Heart right ventricle (tissue), 16 donors: ENCODE data around the gene GPRIN2. TPM values are rescaled to one million over a fixed set of nuclear protein-coding genes. Genes with fewer than 3 reads are reported as not detected.

ENCODE experiments used
- ATAC-seq, 8 donors: fragments of 200-7000 bp; cut with Tn5 transposase; one replicate each; pipeline ENCODE4 v1.9.1; 2020; ENCODE audit warnings: mild to moderate bottlenecking in 8 of 8, moderate library complexity in 8 of 8, moderate number of reproducible peaks in 1 of 8
- DNase-seq, 2 donors: peaks; one replicate each; pipeline ENCODE4 v3.0.0-alpha.2; 2020
- H3K27ac ChIP-seq, 10 donors: fragments of 200-600 bp; sonication (generic) in 2 of 10; one replicate each; pipeline versions ENCODE4 v1.5.0 to v1.8.0; 2020 to 2022; ENCODE audit warnings: mild to moderate bottlenecking in 3 of 10
- H3K27me3 ChIP-seq, 7 donors: fragments of 200-600 bp; one replicate each; pipeline ENCODE4 v1.8.0; 2021 to 2022; ENCODE audit warnings: mild to moderate bottlenecking in 2 of 7
- H3K36me3 ChIP-seq, 9 donors: fragments of 200-600 bp; sonication (generic) in 1 of 9; one replicate each; pipeline versions ENCODE4 v1.5.0 to v1.8.0; 2020 to 2022; ENCODE audit warnings: mild to moderate bottlenecking in 2 of 9
- H3K4me1 ChIP-seq, 9 donors: fragments of 200-600 bp; sonication (generic) in 1 of 9; one replicate each; pipeline versions ENCODE4 v1.5.0 to v1.8.0; 2020 to 2022; ENCODE audit warnings: mild to moderate bottlenecking in 4 of 9
- H3K4me3 ChIP-seq, 10 donors: fragments of 200-600 bp; sonication (generic) in 2 of 10; one replicate each; pipeline versions ENCODE4 v1.5.0 to v1.8.0; 2020 to 2022; ENCODE audit warnings: mild to moderate bottlenecking in 7 of 10, moderate library complexity in 2 of 10
- H3K9me3 ChIP-seq, 11 donors: fragments of 200-600 bp in 10 of 11; sonication (generic) in 2 of 11; one replicate each; pipeline versions ENCODE4 v1.5.0 to v1.8.0; 2013 to 2022; ENCODE audit warnings: mild to moderate bottlenecking in 2 of 11, control low read depth in 1 of 11, moderate library complexity in 1 of 11
- WGBS, 2 donors: extraction: QIAGEN DNeasy Blood & Tissue Kit; methylation state at CpG; one replicate each; pipeline ENCODE4 v1.1.7; 2013; ENCODE audit warnings: inconsistent platforms in 1 of 2; 5-methylcytosine and 5-hydroxymethylcytosine counted together
- intact Hi-C, 10 donors: fragments of 100-400 bp; cut with DNase I; formaldehyde crosslinking; loops; one replicate each; pipeline versions ENCODE4 v1.11.1 to v1.14.2; 2022
- polyA plus RNA-seq, 2 donors: library from polyadenylated mRNA; stranded (reverse); fragments of 200-250 nt; gene quantifications; one replicate each; pipeline ENCODE4 v1.2.3, GENCODE V29; 2013
- total RNA-seq, 10 donors: library from RNA; stranded (reverse); fragmentation: NEBNext Ultra II Directional in 3 of 10; extraction: Animal tissue kit (Norgen Biotek cat#: 25700) in 3 of 10; gene quantifications; one replicate each; pipeline versions ENCODE4 v1.2.1 to v1.2.4, GENCODE V29; 2021 to 2023
- TF ChIP-seq, protein P1 (sequence below), 9 donors: fragments of 200-600 bp; sonication (generic) in 2 of 9; IDR thresholded peaks; one replicate each; pipeline versions ENCODE4 v1.5.0 to v1.8.0; 2021 to 2022; ENCODE audit warnings: antibody characterized with exemption in 9 of 9, mild to moderate bottlenecking in 5 of 9, moderate library complexity in 1 of 9
- donor health status: Arrhythmogenic right ventricular cardiomyopathy.
- donor health status: ischemic (EF 13 %, LVEDD 7.1; RV severe dilation, severe dysfunction).
- donor health status: healthy with polysubstance abuse.
- donor health status: DM: no; HTN: yes; CAD: no.
- donor health status: DM: no; HTN: no; CAD: no.
- donor health status: ischemic (EF 25% LVEDD 6.9; RV normal size, moderate dysfunction).
- donor health status: ischemic (EF 25% LVEDD 5.7; RV mildly dilated, moderate dysfunction).
- donor health status: healthy.
- donor health status: DM: yes; HTN: yes; CAD: no.
- donor health status: Ischemic cardiomyopathy.
- donor health status: ischemic (EF 35%, LVEDD 5.7; RV mildly dilated, moderate dysfunction).
- donor health status: nonischemic (EF 11% LVEDD 7.7; RV severe dilation, severe dysfunction).
- donor health status: DM: yes; HTN: yes; CAD: no.
- donor health status: PGD.
- donor health status: ischemic (EF 29% LVEDD 5.4; RV normal size, mild dysfunction).
- donor health status: nonischemic (EF 23%, LVEDD 6.1; RV moderate dilation, normal function).

Gene GPRIN2
- total and polyA plus RNA-seq, 12 donors = 0.13 TPM; not detected in 11

- DNase-seq = no peak
- WGBS, 2 donors = 91 to 96% methylated on average over 8 of the region's 8 CpGs
- TF ChIP-seq, protein P1, sequence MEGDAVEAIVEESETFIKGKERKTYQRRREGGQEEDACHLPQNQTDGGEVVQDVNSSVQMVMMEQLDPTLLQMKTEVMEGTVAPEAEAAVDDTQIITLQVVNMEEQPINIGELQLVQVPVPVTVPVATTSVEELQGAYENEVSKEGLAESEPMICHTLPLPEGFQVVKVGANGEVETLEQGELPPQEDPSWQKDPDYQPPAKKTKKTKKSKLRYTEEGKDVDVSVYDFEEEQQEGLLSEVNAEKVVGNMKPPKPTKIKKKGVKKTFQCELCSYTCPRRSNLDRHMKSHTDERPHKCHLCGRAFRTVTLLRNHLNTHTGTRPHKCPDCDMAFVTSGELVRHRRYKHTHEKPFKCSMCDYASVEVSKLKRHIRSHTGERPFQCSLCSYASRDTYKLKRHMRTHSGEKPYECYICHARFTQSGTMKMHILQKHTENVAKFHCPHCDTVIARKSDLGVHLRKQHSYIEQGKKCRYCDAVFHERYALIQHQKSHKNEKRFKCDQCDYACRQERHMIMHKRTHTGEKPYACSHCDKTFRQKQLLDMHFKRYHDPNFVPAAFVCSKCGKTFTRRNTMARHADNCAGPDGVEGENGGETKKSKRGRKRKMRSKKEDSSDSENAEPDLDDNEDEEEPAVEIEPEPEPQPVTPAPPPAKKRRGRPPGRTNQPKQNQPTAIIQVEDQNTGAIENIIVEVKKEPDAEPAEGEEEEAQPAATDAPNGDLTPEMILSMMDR (IDR thresholded peaks at IDR 0.05) = no peak
- no peak for ATAC-seq
- no peak overlapping the region for H3K27ac ChIP-seq
- peaks cover 0 to 80% (median 59%) of the 10 kb centered on the region in 7 donors for H3K27me3 ChIP-seq
- intact Hi-C loops = no loop called here
- no peak overlapping the region for H3K4me3 ChIP-seq
- H3K9me3 ChIP-seq = no peaks in the 10 kb centered on the region
- H3K36me3 ChIP-seq = no peaks in the 10 kb centered on the region
- peaks cover 0 to 8% (median 4%) of the 10 kb centered on the region in 9 donors for H3K4me1 ChIP-seq
These were observed 15.9 kb downstream of the GPRIN2 start for GRCh38 chr10:46540412-46541016.

DNA sequence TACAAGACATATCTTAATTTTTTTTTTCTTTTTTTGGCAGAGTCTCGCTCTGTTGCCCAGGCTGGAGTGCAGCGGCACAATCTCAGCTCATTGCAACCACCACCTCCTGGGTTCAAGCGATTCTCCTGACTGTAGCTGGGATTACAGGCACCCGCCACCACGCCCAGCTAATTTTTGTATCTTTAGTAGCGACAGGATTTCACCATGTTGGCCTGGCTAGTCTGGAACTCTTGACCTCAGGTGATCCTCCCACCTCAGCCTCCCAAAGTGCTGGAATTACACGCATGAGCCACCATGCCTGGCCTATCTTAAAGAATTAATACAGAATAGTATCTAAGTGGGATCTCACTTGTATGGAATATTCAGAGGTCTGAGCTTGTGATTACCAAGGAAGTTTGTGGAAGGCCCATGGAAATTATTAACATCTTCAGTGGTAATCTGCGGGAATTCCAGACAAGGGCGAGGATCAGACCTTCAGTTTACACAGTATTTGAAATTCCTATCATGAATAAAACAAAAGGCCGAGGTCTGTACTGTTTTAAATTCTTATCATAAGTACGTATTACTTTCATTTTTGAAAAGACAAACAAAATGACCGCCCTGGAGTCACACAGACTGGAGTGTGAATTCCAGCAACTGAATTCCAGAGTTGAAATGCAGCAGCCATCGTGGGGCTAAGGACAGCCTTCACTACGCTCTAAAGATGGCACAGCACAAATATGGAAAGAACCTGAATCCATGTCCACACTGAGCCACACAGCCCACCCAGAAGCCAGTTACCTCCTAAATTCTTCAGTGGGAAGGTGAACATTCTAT lies 16.7 kb downstream of the GPRIN2 start:
- TF ChIP-seq, protein P1 (IDR thresholded peaks at IDR 0.05) = no peak
- ATAC-seq (no peak), DNase-seq (no peak)
- Histone ChIP-seq H3K4me3 (no peak overlapping the region), H3K9me3 (no peaks in the 10 kb centered on the region), H3K4me1 (peaks cover 0 to 8% (median 4%) of the 10 kb centered on the region in 9 donors), H3K27me3 (peaks cover 0 to 80% (median 60%) of the 10 kb centered on the region in 7 donors), H3K27ac (no peak overlapping the region), H3K36me3 (no peaks in the 10 kb centered on the region)
- intact Hi-C loops = no loop called here
- WGBS, 2 donors = 80% methylated on average over 14 of the region's 14 CpGs

- Histone ChIP-seq H3K4me3 (no peak overlapping the region), H3K9me3 (no peaks in the 10 kb centered on the region), H3K36me3 (no peaks in the 10 kb centered on the region), H3K4me1 (peaks cover 0 to 8% (median 4%) of the 10 kb centered on the region in 9 donors), H3K27me3 (peaks cover 0 to 84% (median 60%) of the 10 kb centered on the region in 7 donors), H3K27ac (no peak overlapping the region)
- WGBS, 2 donors = 87 to 88% methylated on average over 3 of the region's 3 CpGs
- intact Hi-C loops = no loop called here
- DNase-seq = no peak
- no peak for ATAC-seq
- TF ChIP-seq, protein P1 (IDR thresholded peaks at IDR 0.05) = no peak
These were observed 17.6 kb downstream of the GPRIN2 start for GRCh38 chr10:46538717-46539426.

DNA sequence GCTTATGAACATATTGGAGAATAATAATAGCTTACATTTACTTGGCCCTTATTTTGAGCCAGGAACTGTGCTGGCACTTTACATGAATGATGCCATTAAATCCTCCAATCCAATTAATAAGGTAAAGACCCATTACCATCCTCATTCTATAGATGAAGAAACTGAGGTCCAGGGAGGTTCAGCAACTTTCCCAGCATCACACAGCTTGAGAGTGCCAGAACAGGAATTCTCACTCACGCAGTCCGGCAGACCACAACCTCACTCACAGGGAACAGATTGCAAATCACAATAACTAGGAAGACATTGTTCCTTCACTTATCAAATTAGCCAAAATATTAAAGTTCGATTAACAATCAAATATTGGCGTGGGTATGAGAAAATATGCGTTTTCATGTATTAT lies 18.3 kb downstream of the GPRIN2 start:
- TF ChIP-seq, protein P1 (IDR thresholded peaks at IDR 0.05) = no peak
- no peak for DNase-seq
- H3K9me3 ChIP-seq = no peaks in the 10 kb centered on the region
- H3K27ac ChIP-seq = no peak overlapping the region
- no peak for ATAC-seq
- intact Hi-C loops = no loop called here
- 89 to 93% methylated on average over 5 of the region's 5 CpGs for WGBS, 2 donors
- peaks cover 0 to 8% (median 4%) of the 10 kb centered on the region in 9 donors for H3K4me1 ChIP-seq
- H3K4me3 ChIP-seq = no peak overlapping the region
- no peaks in the 10 kb centered on the region for H3K36me3 ChIP-seq
- peaks cover 0 to 79% (median 60%) of the 10 kb centered on the region in 7 donors for H3K27me3 ChIP-seq
